Ovary (tissue), 9 donors: ENCODE results near the gene NUP93. TPM values are rescaled to one million over a fixed set of nuclear protein-coding genes. Genes with fewer than 3 reads are reported as not detected.
"Not testable (repeated sequence)": the region's sequence is repeated elsewhere in the genome, so short reads cannot be mapped to it uniquely, and the experiment has no call there.

Experiments
- DNase-seq, 5 donors: peaks; one replicate each; pipeline ENCODE4 v3.0.0-alpha.2; 2019 to 2020
- H3K27ac ChIP-seq, 2 donors: fragments of 200-600 bp; one replicate each; pipeline versions ENCODE4 v1.5.1 to v1.8.0; 2019 to 2022
- H3K27me3 ChIP-seq: fragments of 200-600 bp; one replicate; pipeline ENCODE4 v1.8.0; 2022
- H3K36me3 ChIP-seq: fragments of 200-600 bp; sonication (generic); one replicate; pipeline ENCODE4 v1.5.1; 2019
- H3K4me1 ChIP-seq: one replicate; pipeline ENCODE4 v1.8.1; 2013; ENCODE audit warnings: mild to moderate bottlenecking, moderate library complexity; ENCODE audit not compliant: insufficient read depth
- H3K4me3 ChIP-seq: fragments of 200-600 bp; sonication (generic); one replicate; pipeline ENCODE4 v1.5.1; 2017
- H3K9me3 ChIP-seq, 2 donors: fragments of 200-600 bp in 1 of 2; sonication (generic) in 1 of 2; one replicate each; pipeline versions ENCODE4 v1.5.1 to v1.8.1; 2013 to 2019; ENCODE audit warnings: mild to moderate bottlenecking in 1 of 2, moderate library complexity in 1 of 2
- CTCF ChIP-seq, 3 donors: fragments of 450-650 bp in 2 of 3; fragments of 200-600 bp in 1 of 3; IDR thresholded peaks; one replicate each; pipeline versions ENCODE4 v1.5.1 to v1.8.0; 2016 to 2022; ENCODE audit warnings: antibody characterized with exemption in 3 of 3, mild to moderate bottlenecking in 1 of 3
- EP300 ChIP-seq: sonication (generic); formaldehyde crosslinking; IDR thresholded peaks from one replicate; pipeline ENCODE4 v1.6.1; 2017; ENCODE audit warnings: antibody characterized with exemption
- POLR2A ChIP-seq: fragments of 450-650 bp; IDR thresholded peaks from one replicate; pipeline ENCODE4 v1.6.1; 2017; ENCODE audit warnings: antibody characterized with exemption, mild to moderate bottlenecking, moderate library complexity
- WGBS, 3 donors: extraction: QIAGEN DNeasy Blood & Tissue Kit in 1 of 3; methylation state at CpG; one replicate each; pipeline versions ENCODE4 v1.1.5 to v1.1.7; 2013 to 2017; 5-methylcytosine and 5-hydroxymethylcytosine counted together
- intact Hi-C, 4 donors: fragments of 100-400 bp; cut with DNase I; formaldehyde crosslinking; loops; one replicate each; pipeline versions ENCODE4 v1.11.0 to v1.15.1; 2022 to 2023
- polyA plus RNA-seq, 2 donors: library from polyadenylated mRNA; stranded (reverse); fragments of 200-250 nt in 1 of 2; fragments of 350-450 nt in 1 of 2; fragmentation: Illumina TruSeq in 1 of 2; extraction: RNeasy Lipid Tissue Mini Kit (QIAGEN cat#74804) in 1 of 2; gene quantifications; one replicate each; pipeline ENCODE4 v1.2.3, GENCODE V29; 2013 to 2014
- total RNA-seq, 7 donors: library from RNA; depleted of rRNA in 2 of 7; stranded (reverse); fragments of >200 nt in 2 of 7; fragmentation: NEBNext Ultra II Directional in 3 of 7; extraction: Animal tissue kit (Norgen Biotek cat#: 25700) in 3 of 7; gene quantifications; one replicate each; pipeline versions ENCODE4 v1.1.0 to v1.2.4, GENCODE V29; 2016 to 2023
- donor health status: DM: no; HTN: no; CAD: no; lungs with moderate emphysema.
- donor health status: DM: no; HTN: no; CAD: no.
- donor health status: Bipolar disorder and iron deficiency.
- donor health status: DM: yes; HTN: yes; CAD: no.
- donor health status: DM: no; HTN: no; CAD: no.
- donor health status: DM: yes; HTN: yes; CAD: no.

NUP93 gene
- total and polyA plus RNA-seq, 9 donors: 24.1 to 53.9 (median 42.7) TPM

- 86 to 91% (median 90%) methylated on average over 9 of the region's 9 CpGs for WGBS, 3 donors
Observed at GRCh38 chr16:56868175-56868574, 138.2 kb downstream of the NUP93 start.

GRCh38 chr16:56868766-56869165, 138.8 kb downstream of the NUP93 start:
- not testable (repeated sequence) for H3K27ac ChIP-seq, H3K36me3 ChIP-seq, DNase-seq, H3K4me3 ChIP-seq, H3K9me3 ChIP-seq, H3K27me3 ChIP-seq, H3K4me1 ChIP-seq
- intact Hi-C loops: loop anchor here (5.0 to 10.0 kb wide), 5 partner anchors 71 to 184 kb away; no protein-coding TSS in a partner anchor
- 78 to 84% (median 81%) methylated on average over 5 of the region's 5 CpGs for WGBS, 3 donors

More at GRCh38 chr16:56868175-56868574, 138.2 kb downstream of the NUP93 start:
- H3K27me3 ChIP-seq: no peaks in the 10 kb centered on the region
- H3K9me3 ChIP-seq: no peaks in the 10 kb centered on the region
- no peak for TF ChIP-seq EP300
- TF ChIP-seq CTCF (IDR thresholded peaks at IDR 0.05): no peak
- TF ChIP-seq POLR2A: no peak
- H3K27ac ChIP-seq: no peak overlapping the region
- no peak overlapping the region for H3K4me3 ChIP-seq
- no peaks in the 10 kb centered on the region for H3K36me3 ChIP-seq
- intact Hi-C loops: loop anchor here (5.0 to 10.0 kb wide), 5 partner anchors 71 to 184 kb away; no protein-coding TSS in a partner anchor
- no peak for DNase-seq
- H3K4me1 ChIP-seq: peaks cover 2% of the 10 kb centered on the region

- peaks cover 2% of the 10 kb centered on the region for H3K4me1 ChIP-seq
- H3K4me3 ChIP-seq: no peak overlapping the region
- TF ChIP-seq EP300 (no peak), CTCF (IDR thresholded peaks at IDR 0.05) (no peak), POLR2A (no peak)
- no peaks in the 10 kb centered on the region for H3K9me3 ChIP-seq
- WGBS, 3 donors: 88 to 91% (median 89%) methylated on average over 24 of the region's 24 CpGs
- DNase-seq: no peak
- no peaks in the 10 kb centered on the region for H3K27me3 ChIP-seq
- H3K36me3 ChIP-seq: no peaks in the 10 kb centered on the region
- intact Hi-C loops: loop anchor here (5.0 to 10.0 kb wide), 6 partner anchors 65 to 183 kb away; partner anchors contain the start of gene HERPUD1 (in 1 of the 4)
- H3K27ac ChIP-seq: no peak overlapping the region
Observed at GRCh38 chr16:56869513-56870275, 139.8 kb downstream of the NUP93 start.

- WGBS, 3 donors: 93 to 95% (median 95%) methylated on average over 14 of the region's 14 CpGs
- Histone ChIP-seq H3K4me1 (peaks cover 2% of the 10 kb centered on the region), H3K4me3 (no peak overlapping the region), H3K36me3 (no peaks in the 10 kb centered on the region), H3K9me3 (no peaks in the 10 kb centered on the region), H3K27ac (no peak overlapping the region), H3K27me3 (no peaks in the 10 kb centered on the region)
- intact Hi-C loops: loop anchor here in 1 of 4 donors (10.0 kb wide), 1 partner anchor 64 kb away; the partner anchor contains the start of gene HERPUD1
- DNase-seq: no peak
- TF ChIP-seq CTCF (IDR thresholded peaks at IDR 0.05): no peak
- TF ChIP-seq EP300: no peak
Observed at GRCh38 chr16:56870276-56870888, 140.5 kb downstream of the NUP93 start.
